Heart left ventricle (tissue), 13 donors: Measurements from ENCODE around the gene SETBP1.

Experiments
- POLR2A ChIP-seq, 2 donors: fragments of 450-650 bp; IDR thresholded peaks; one replicate each; pipeline ENCODE4 v1.6.1; 2017; ENCODE audit warnings: antibody characterized with exemption in 2 of 2, mild to moderate bottlenecking in 2 of 2, moderate library complexity in 2 of 2
- TF ChIP-seq, protein P1 (sequence below), 12 donors: fragments of 200-600 bp; sonication (generic) in 4 of 12; IDR thresholded peaks; one replicate each; pipeline versions ENCODE4 v1.5.0 to v1.8.0; 2018 to 2022; ENCODE audit warnings: antibody characterized with exemption in 12 of 12, mild to moderate bottlenecking in 5 of 12
- donor health status: ischemic (EF 13 %, LVEDD 7.1; RV severe dilation, severe dysfunction).
- donor health status: DM: no; HTN: yes; CAD: no.
- donor health status: DM: no; HTN: no; CAD: no.
- donor health status: ischemic (EF 25% LVEDD 6.9; RV normal size, moderate dysfunction).
- donor health status: ischemic (EF 25% LVEDD 5.7; RV mildly dilated, moderate dysfunction).
- donor health status: ischemic (EF 35%, LVEDD 5.7; RV mildly dilated, moderate dysfunction).
- donor health status: nonischemic (EF 11% LVEDD 7.7; RV severe dilation, severe dysfunction).
- donor health status: DM: yes; HTN: yes; CAD: no.
- donor health status: PGD.
- donor health status: ischemic (EF 29% LVEDD 5.4; RV normal size, mild dysfunction).
- donor health status: nonischemic (EF 23%, LVEDD 6.1; RV moderate dilation, normal function).

DNA sequence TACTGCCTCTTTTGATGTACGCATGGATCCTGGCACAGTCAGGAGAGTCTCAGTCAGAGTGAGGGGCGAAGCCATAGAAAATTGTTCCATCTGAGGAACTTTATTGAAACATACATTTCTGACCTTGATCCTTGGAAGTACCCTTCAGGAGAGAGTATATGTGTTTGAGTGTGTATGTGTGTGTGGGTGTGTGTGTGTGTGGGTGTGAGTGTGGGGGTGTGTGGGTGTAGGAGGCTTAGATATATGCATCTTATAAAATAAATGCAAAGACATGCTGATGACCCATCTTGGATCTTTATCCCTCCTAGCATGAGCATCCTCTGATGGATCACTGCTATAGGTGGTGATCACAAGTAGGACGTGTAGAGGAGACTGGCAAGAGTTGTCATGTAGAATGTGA lies 93.5 kb downstream of the SETBP1 start:
- TF ChIP-seq, protein P1, sequence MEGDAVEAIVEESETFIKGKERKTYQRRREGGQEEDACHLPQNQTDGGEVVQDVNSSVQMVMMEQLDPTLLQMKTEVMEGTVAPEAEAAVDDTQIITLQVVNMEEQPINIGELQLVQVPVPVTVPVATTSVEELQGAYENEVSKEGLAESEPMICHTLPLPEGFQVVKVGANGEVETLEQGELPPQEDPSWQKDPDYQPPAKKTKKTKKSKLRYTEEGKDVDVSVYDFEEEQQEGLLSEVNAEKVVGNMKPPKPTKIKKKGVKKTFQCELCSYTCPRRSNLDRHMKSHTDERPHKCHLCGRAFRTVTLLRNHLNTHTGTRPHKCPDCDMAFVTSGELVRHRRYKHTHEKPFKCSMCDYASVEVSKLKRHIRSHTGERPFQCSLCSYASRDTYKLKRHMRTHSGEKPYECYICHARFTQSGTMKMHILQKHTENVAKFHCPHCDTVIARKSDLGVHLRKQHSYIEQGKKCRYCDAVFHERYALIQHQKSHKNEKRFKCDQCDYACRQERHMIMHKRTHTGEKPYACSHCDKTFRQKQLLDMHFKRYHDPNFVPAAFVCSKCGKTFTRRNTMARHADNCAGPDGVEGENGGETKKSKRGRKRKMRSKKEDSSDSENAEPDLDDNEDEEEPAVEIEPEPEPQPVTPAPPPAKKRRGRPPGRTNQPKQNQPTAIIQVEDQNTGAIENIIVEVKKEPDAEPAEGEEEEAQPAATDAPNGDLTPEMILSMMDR (IDR thresholded peaks at IDR 0.05), result no peak
- no peak for TF ChIP-seq POLR2A (IDR thresholded peaks at IDR 0.05)
